Measurements from ENCODE around the gene SCAF4.
"Not testable (repeated sequence)": the region's sequence is repeated elsewhere in the genome, so short reads cannot be mapped to it uniquely, and the experiment has no call there.

The SCAF4 gene

GRCh38 chr21:31771685-31772084, 39.8 kb upstream of the SCAF4 start:
- in situ Hi-C loops (cut with HindIII; ENCODE audit: low sequenced_read_pairs), result no loop called here
- no peak for TF ChIP-seq CTCF (IDR thresholded peaks at IDR 0.05; ENCODE audit: low read depth, low read length, missing control alignments)
- DNase-seq (ENCODE audit: low read depth), result no peak
- H3K4me3 ChIP-seq (ENCODE audit: low read depth, low read length), result no peak overlapping the region

GRCh38 chr21:31768710-31769109, 36.8 kb upstream of the SCAF4 start:
- no peak overlapping the region for H3K4me3 ChIP-seq (ENCODE audit: low read depth, low read length)
- in situ Hi-C loops (cut with HindIII; ENCODE audit: low sequenced_read_pairs), result no loop called here
- TF ChIP-seq CTCF (IDR thresholded peaks at IDR 0.05; ENCODE audit: low read depth, low read length, missing control alignments), result no peak
- no peak for DNase-seq (ENCODE audit: low read depth)

GRCh38 chr21:31766899-31767298, 35.0 kb upstream of the SCAF4 start:
- H3K4me3 ChIP-seq (ENCODE audit: low read depth, low read length), result no peak overlapping the region
- no peak for TF ChIP-seq CTCF (IDR thresholded peaks at IDR 0.05; ENCODE audit: low read depth, low read length, missing control alignments)
- no peak for DNase-seq (ENCODE audit: low read depth)
- in situ Hi-C loops (cut with HindIII; ENCODE audit: low sequenced_read_pairs), result no loop called here

- in situ Hi-C loops (cut with HindIII; ENCODE audit: low sequenced_read_pairs); H3K4me3 ChIP-seq (ENCODE audit: low read depth, low read length); DNase-seq (ENCODE audit: low read depth): not testable (repeated sequence)
Measured at GRCh38 chr21:31765850-31766249, 33.9 kb upstream of the SCAF4 start.

GRCh38 chr21:31760931-31761330, 29.0 kb upstream of the SCAF4 start:
- in situ Hi-C loops (cut with HindIII; ENCODE audit: low sequenced_read_pairs), result no loop called here
- no peak for DNase-seq (ENCODE audit: low read depth)
- H3K4me3 ChIP-seq (ENCODE audit: low read depth, low read length), result no peak overlapping the region
- TF ChIP-seq CTCF (IDR thresholded peaks at IDR 0.05; ENCODE audit: low read depth, low read length, missing control alignments), result no peak

- no peak for TF ChIP-seq CTCF (IDR thresholded peaks at IDR 0.05; ENCODE audit: low read depth, low read length, missing control alignments)
- in situ Hi-C loops (cut with HindIII; ENCODE audit: low sequenced_read_pairs), result no loop called here
- H3K4me3 ChIP-seq (ENCODE audit: low read depth, low read length), result no peak overlapping the region
- no peak for DNase-seq (ENCODE audit: low read depth)
Measured at GRCh38 chr21:31756787-31757186, 24.9 kb upstream of the SCAF4 start.

- in situ Hi-C loops (cut with HindIII; ENCODE audit: low sequenced_read_pairs), result no loop called here
- TF ChIP-seq CTCF (IDR thresholded peaks at IDR 0.05; ENCODE audit: low read depth, low read length, missing control alignments), result no peak
- no peak overlapping the region for H3K4me3 ChIP-seq (ENCODE audit: low read depth, low read length)
- DNase-seq (ENCODE audit: low read depth), result no peak
Measured at GRCh38 chr21:31755027-31755426, 23.1 kb upstream of the SCAF4 start.
